Peyer's patch (tissue), 4 donors: ENCODE measurements around the gene DDX42. TPM values are rescaled to one million over a fixed set of nuclear protein-coding genes. Genes with fewer than 3 reads are reported as not detected.

Experiments
- DNase-seq, 3 donors: peaks; one replicate each; pipeline ENCODE4 v3.0.0-alpha.2; 2017 to 2019
- H3K27ac ChIP-seq, 4 donors: fragments of 200-600 bp; sonication (generic); one replicate each; pipeline ENCODE4 v1.5.1; 2016 to 2019
- H3K27me3 ChIP-seq, 2 donors: fragments of 200-600 bp; sonication (generic); one replicate each; pipeline ENCODE4 v1.5.1; 2019
- H3K36me3 ChIP-seq, 3 donors: fragments of 200-600 bp; sonication (generic); one replicate each; pipeline ENCODE4 v1.5.1; 2016 to 2019
- H3K4me1 ChIP-seq, 4 donors: fragments of 200-600 bp; sonication (generic); one replicate each; pipeline ENCODE4 v1.5.1; 2016 to 2019
- H3K4me3 ChIP-seq, 4 donors: fragments of 200-600 bp; sonication (generic); 1 replicate in 3 of 4; 2 replicates in 1 of 4; pipeline ENCODE4 v1.5.1; 2016 to 2019; ENCODE audit warnings: mild to moderate bottlenecking in 1 of 4
- H3K9me3 ChIP-seq, 4 donors: fragments of 200-600 bp; sonication (generic); one replicate each; pipeline ENCODE4 v1.5.1; 2016 to 2019; ENCODE audit warnings: mild to moderate bottlenecking in 1 of 4
- CTCF ChIP-seq, 6 experiments: fragments of 450-650 bp in 4 of 6; fragments of 200-600 bp in 2 of 6; sonication (generic) in 1 of 6; IDR thresholded peaks; one replicate each; pipeline ENCODE4 v1.5.1; 2017 to 2019; ENCODE audit warnings: antibody characterized with exemption in 6 of 6, mild to moderate bottlenecking in 3 of 6, moderate library complexity in 1 of 6
- POLR2A ChIP-seq, 2 donors: fragments of 450-650 bp; IDR thresholded peaks; one replicate each; pipeline ENCODE4 v1.5.1; 2017; ENCODE audit warnings: antibody characterized with exemption in 2 of 2, mild to moderate bottlenecking in 2 of 2, moderate library complexity in 2 of 2
- total RNA-seq, 4 donors: library from RNA; depleted of rRNA; stranded (reverse); fragments of >200 nt; gene quantifications; one replicate each; pipeline ENCODE4 v1.1.0, GENCODE V29; 2016

The DDX42 gene
- total RNA-seq, 4 donors from 2014 or later: 78.5 to 334 (median 148) TPM

GRCh38 chr17:63819585-63820537 lies 45.9 kb downstream of the DDX42 start:
- DNase-seq: no peak
- Histone ChIP-seq H3K36me3 (peaks cover 0 to 100% (median 0%) of the 10 kb centered on the region in 3 donors), H3K27me3 (no peaks in the 10 kb centered on the region), H3K4me1 (no peaks in the 10 kb centered on the region), H3K27ac (peak overlapping the region in 2 of 4 donors; percentile 4 to 28), H3K4me3 (no peak overlapping the region), H3K9me3 (no peaks in the 10 kb centered on the region)
- TF ChIP-seq POLR2A (IDR thresholded peaks at IDR 0.05) (no peak), CTCF (IDR thresholded peaks at IDR 0.05) (no peak)

GRCh38 chr17:63820963-63821561 lies 47.1 kb downstream of the DDX42 start:
- no peaks in the 10 kb centered on the region for H3K27me3 ChIP-seq
- TF ChIP-seq CTCF (IDR thresholded peaks at IDR 0.05) (no peak), POLR2A (IDR thresholded peaks at IDR 0.05) (no peak)
- H3K36me3 ChIP-seq: peaks cover 0 to 94% (median 0%) of the 10 kb centered on the region in 3 donors
- H3K27ac ChIP-seq: no peak overlapping the region
- no peak for DNase-seq
- H3K4me1 ChIP-seq: peaks cover 0 to 4% (median 1%) of the 10 kb centered on the region in 4 donors
- no peaks in the 10 kb centered on the region for H3K9me3 ChIP-seq
- H3K4me3 ChIP-seq: no peak overlapping the region

GRCh38 chr17:63821804-63822203 lies 47.8 kb downstream of the DDX42 start:
- Histone ChIP-seq H3K4me1 (peaks cover 0 to 8% (median 4%) of the 10 kb centered on the region in 4 donors), H3K27me3 (no peaks in the 10 kb centered on the region), H3K9me3 (no peaks in the 10 kb centered on the region), H3K27ac (no peak overlapping the region), H3K4me3 (no peak overlapping the region), H3K36me3 (peaks cover 0 to 87% (median 0%) of the 10 kb centered on the region in 3 donors)
- TF ChIP-seq POLR2A (IDR thresholded peaks at IDR 0.05): no peak
- no peak for TF ChIP-seq CTCF (IDR thresholded peaks at IDR 0.05)
- no peak for DNase-seq

- no peak overlapping the region for H3K4me3 ChIP-seq
- peaks cover 0 to 8% (median 4%) of the 10 kb centered on the region in 4 donors for H3K4me1 ChIP-seq
- no peaks in the 10 kb centered on the region for H3K27me3 ChIP-seq
- peaks cover 0 to 79% (median 0%) of the 10 kb centered on the region in 3 donors for H3K36me3 ChIP-seq
- DNase-seq: no peak
- H3K27ac ChIP-seq: no peak overlapping the region
- no peak for TF ChIP-seq CTCF (IDR thresholded peaks at IDR 0.05)
- TF ChIP-seq POLR2A (IDR thresholded peaks at IDR 0.05): no peak
- H3K9me3 ChIP-seq: no peaks in the 10 kb centered on the region
Observed at GRCh38 chr17:63822537-63822936, 48.6 kb downstream of the DDX42 start.

GRCh38 chr17:63823659-63824331 lies 49.8 kb downstream of the DDX42 start:
- Histone ChIP-seq H3K4me1 (peaks cover 0 to 16% (median 4%) of the 10 kb centered on the region in 4 donors), H3K9me3 (no peaks in the 10 kb centered on the region), H3K27me3 (no peaks in the 10 kb centered on the region), H3K4me3 (no peak overlapping the region), H3K36me3 (peaks cover 0 to 67% (median 0%) of the 10 kb centered on the region in 3 donors), H3K27ac (no peak overlapping the region)
- no peak for DNase-seq
- TF ChIP-seq CTCF (IDR thresholded peaks at IDR 0.05): no peak
- no peak for TF ChIP-seq POLR2A (IDR thresholded peaks at IDR 0.05)
